Stimulated activated memory B cell treated with anti-CD40 and anti-IgM and Interleukin-4, amounts not matched to agents 10 μg/mL and 1 μg/mL and 100 μg/mL, for 72 hours (primary cell): ENCODE data around the gene MEP1A.
A peak's percentile ranks its signal among the peaks of the same experiment; 100 is the strongest.
"Not testable (repeated sequence)": the region's sequence is repeated elsewhere in the genome, so short reads cannot be mapped to it uniquely, and the experiment has no call there.

ENCODE experiments used
- ATAC-seq: fragments of 150-1000 bp; cut with Tn5 transposase; 2 replicates; pipeline ENCODE4 v1.10.0; 2021
- H3K27ac Mint-ChIP-seq: one replicate; pipeline ENCODE4 v1.8.0; 2022; ENCODE audit warnings: mild to moderate bottlenecking, mixed read lengths
- H3K27me3 Mint-ChIP-seq: one replicate; pipeline ENCODE4 v1.8.0; 2022; ENCODE audit warnings: mixed read lengths
- H3K36me3 Mint-ChIP-seq: one replicate; pipeline ENCODE4 v1.8.0; 2022; ENCODE audit warnings: mixed read lengths
- H3K4me1 Mint-ChIP-seq: one replicate; pipeline ENCODE4 v1.8.0; 2022; ENCODE audit warnings: mixed read lengths
- H3K4me3 Mint-ChIP-seq: one replicate; pipeline ENCODE4 v1.8.0; 2022; ENCODE audit warnings: mild to moderate bottlenecking, moderate library complexity, mixed read lengths
- H3K9me3 Mint-ChIP-seq: one replicate; pipeline ENCODE4 v1.8.0; 2022; ENCODE audit warnings: mixed read lengths

The MEP1A gene, protein sequence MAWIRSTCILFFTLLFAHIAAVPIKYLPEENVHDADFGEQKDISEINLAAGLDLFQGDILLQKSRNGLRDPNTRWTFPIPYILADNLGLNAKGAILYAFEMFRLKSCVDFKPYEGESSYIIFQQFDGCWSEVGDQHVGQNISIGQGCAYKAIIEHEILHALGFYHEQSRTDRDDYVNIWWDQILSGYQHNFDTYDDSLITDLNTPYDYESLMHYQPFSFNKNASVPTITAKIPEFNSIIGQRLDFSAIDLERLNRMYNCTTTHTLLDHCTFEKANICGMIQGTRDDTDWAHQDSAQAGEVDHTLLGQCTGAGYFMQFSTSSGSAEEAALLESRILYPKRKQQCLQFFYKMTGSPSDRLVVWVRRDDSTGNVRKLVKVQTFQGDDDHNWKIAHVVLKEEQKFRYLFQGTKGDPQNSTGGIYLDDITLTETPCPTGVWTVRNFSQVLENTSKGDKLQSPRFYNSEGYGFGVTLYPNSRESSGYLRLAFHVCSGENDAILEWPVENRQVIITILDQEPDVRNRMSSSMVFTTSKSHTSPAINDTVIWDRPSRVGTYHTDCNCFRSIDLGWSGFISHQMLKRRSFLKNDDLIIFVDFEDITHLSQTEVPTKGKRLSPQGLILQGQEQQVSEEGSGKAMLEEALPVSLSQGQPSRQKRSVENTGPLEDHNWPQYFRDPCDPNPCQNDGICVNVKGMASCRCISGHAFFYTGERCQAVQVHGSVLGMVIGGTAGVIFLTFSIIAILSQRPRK

DNA sequence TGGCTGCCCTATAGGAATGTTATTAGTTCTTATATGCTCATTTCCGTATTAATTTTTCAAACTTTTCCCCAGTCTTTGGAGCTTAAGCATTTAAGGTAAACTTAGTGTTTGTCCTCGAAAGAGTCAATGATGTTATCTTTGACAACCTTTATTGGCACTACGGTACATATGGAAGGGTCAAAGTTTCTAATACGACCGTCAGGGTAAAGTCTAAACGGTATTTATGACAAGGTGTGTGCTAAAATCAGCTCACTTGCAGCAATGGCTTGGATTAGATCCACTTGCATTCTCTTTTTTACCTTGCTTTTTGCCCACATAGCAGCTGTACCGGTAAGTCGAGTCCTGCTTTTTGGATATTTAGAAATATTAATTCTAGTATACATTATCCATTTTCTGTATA, at the start of gene MEP1A:
TSS of gene MEP1A (plus strand) at position 252 of the 400 bp plus-strand sequence. CDS start at position 262, 10 bp downstream.
- no peak within 1 kb of the TSS for H3K4me3 Mint-ChIP-seq
- peaks cover 9% of the 10 kb centered on the region for H3K27me3 Mint-ChIP-seq
- H3K36me3 Mint-ChIP-seq = no peaks in the 10 kb centered on the region
- H3K4me1 Mint-ChIP-seq = no peaks in the 10 kb centered on the region
- H3K27ac Mint-ChIP-seq = no peak within 1 kb of the TSS
- H3K9me3 Mint-ChIP-seq = peaks cover 3% of the 10 kb centered on the region
- ATAC-seq = no peak

- Mint-ChIP-seq H3K4me3 (no peak overlapping the region), H3K27ac (no peak overlapping the region), H3K27me3 (peaks cover 9% of the 10 kb centered on the region), H3K4me1 (no peaks in the 10 kb centered on the region), H3K36me3 (no peaks in the 10 kb centered on the region), H3K9me3 (peaks cover 4% of the 10 kb centered on the region)
- ATAC-seq = no peak
Measured at GRCh38 chr6:46743425-46744158, 49.6 kb upstream of the MEP1A start.

GRCh38 chr6:46744159-46744725, 48.9 kb upstream of the MEP1A start:
- H3K4me1 Mint-ChIP-seq, H3K27ac Mint-ChIP-seq, H3K9me3 Mint-ChIP-seq, H3K4me3 Mint-ChIP-seq, H3K27me3 Mint-ChIP-seq, H3K36me3 Mint-ChIP-seq, ATAC-seq: not testable (repeated sequence)

GRCh38 chr6:46745973-46746372, 47.2 kb upstream of the MEP1A start:
- Mint-ChIP-seq H3K27ac (no peak overlapping the region), H3K4me1 (no peaks in the 10 kb centered on the region), H3K36me3 (no peaks in the 10 kb centered on the region), H3K4me3 (no peak overlapping the region), H3K27me3 (peaks cover 9% of the 10 kb centered on the region), H3K9me3 (peaks cover 4% of the 10 kb centered on the region)
- no peak for ATAC-seq

GRCh38 chr6:46746696-46747095, 46.5 kb upstream of the MEP1A start, which contains the start of gene ANKRD66:
ANKRD66 (plus strand) TSS chr6:46746933; CDS start chr6:46751949, 5,016 bp downstream.
- ATAC-seq = no peak
- Mint-ChIP-seq H3K36me3 (no peaks in the 10 kb centered on the region), H3K9me3 (peaks cover 4% of the 10 kb centered on the region), H3K27ac (no peak within 1 kb of the TSS), H3K4me3 (no peak within 1 kb of the TSS), H3K4me1 (no peaks in the 10 kb centered on the region), H3K27me3 (peaks cover 9% of the 10 kb centered on the region)

GRCh38 chr6:46748940-46749503, 44.2 kb upstream of the MEP1A start:
- Mint-ChIP-seq H3K27ac (no peak overlapping the region), H3K36me3 (no peaks in the 10 kb centered on the region), H3K9me3 (peaks cover 4% of the 10 kb centered on the region), H3K4me3 (no peak overlapping the region), H3K4me1 (no peaks in the 10 kb centered on the region), H3K27me3 (peaks cover 9% of the 10 kb centered on the region)
- ATAC-seq = no peak

GRCh38 chr6:46749731-46750130, 43.5 kb upstream of the MEP1A start:
- ATAC-seq = no peak
- no peak overlapping the region for H3K27ac Mint-ChIP-seq

GRCh38 chr6:46751658-46752057, 41.5 kb upstream of the MEP1A start:
- H3K9me3 Mint-ChIP-seq = no peaks in the 10 kb centered on the region
- H3K27ac Mint-ChIP-seq = no peak overlapping the region
- ATAC-seq = no peak
- no peaks in the 10 kb centered on the region for H3K36me3 Mint-ChIP-seq
- no peak overlapping the region for H3K4me3 Mint-ChIP-seq
- no peaks in the 10 kb centered on the region for H3K4me1 Mint-ChIP-seq
- H3K27me3 Mint-ChIP-seq = no peaks in the 10 kb centered on the region

More at GRCh38 chr6:46749731-46750130, 43.5 kb upstream of the MEP1A start:
- peaks cover 4% of the 10 kb centered on the region for H3K9me3 Mint-ChIP-seq
- H3K4me1 Mint-ChIP-seq = no peaks in the 10 kb centered on the region
- H3K4me3 Mint-ChIP-seq = no peak overlapping the region
- H3K36me3 Mint-ChIP-seq = no peaks in the 10 kb centered on the region
- H3K27me3 Mint-ChIP-seq = peaks cover 9% of the 10 kb centered on the region

- Mint-ChIP-seq H3K27ac (no peak overlapping the region), H3K4me3 (no peak overlapping the region), H3K4me1 (no peaks in the 10 kb centered on the region), H3K9me3 (no peaks in the 10 kb centered on the region), H3K27me3 (no peaks in the 10 kb centered on the region), H3K36me3 (no peaks in the 10 kb centered on the region)
- no peak for ATAC-seq
Measured at GRCh38 chr6:46755865-46756264, 37.3 kb upstream of the MEP1A start.

DNA sequence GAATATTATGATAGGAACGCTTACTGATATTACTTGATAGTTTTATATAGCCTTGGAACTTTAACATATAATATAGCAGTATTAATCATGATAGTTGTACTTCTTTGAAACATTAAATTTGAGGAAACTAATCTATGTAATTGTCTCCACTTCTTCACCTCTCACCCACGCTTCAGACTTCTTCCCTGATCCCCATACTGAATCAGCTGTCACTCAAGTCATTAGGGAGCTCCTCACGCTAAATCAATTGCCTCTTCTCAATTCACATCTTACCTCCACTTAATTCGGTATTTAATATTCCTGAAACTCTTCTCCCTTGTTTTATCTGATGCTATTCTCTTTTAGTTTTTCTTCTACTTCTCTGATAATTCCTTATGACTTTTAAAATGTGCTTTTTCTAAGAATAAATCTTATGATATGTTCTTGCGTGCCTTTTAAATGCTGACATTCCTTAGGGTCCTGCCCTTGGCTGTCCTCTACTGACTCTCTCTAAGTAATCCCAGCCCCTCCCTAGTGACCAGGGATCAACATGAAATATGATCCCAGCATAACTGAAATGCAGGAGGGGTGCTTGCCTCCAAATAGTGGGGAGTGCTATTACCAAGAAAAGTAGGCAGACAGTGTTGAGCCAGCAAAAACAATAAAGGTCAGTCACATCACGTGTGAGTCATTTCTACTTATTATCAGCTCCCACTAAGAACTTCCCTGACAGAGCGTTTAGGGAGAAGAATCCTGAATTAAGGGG, 36.5 kb upstream of the MEP1A start:
- H3K4me3 Mint-ChIP-seq = no peak overlapping the region
- H3K9me3 Mint-ChIP-seq = no peaks in the 10 kb centered on the region
- H3K36me3 Mint-ChIP-seq = no peaks in the 10 kb centered on the region
- H3K27me3 Mint-ChIP-seq = no peaks in the 10 kb centered on the region
- H3K27ac Mint-ChIP-seq = no peak overlapping the region
- ATAC-seq = no peak
- H3K4me1 Mint-ChIP-seq = no peaks in the 10 kb centered on the region

DNA sequence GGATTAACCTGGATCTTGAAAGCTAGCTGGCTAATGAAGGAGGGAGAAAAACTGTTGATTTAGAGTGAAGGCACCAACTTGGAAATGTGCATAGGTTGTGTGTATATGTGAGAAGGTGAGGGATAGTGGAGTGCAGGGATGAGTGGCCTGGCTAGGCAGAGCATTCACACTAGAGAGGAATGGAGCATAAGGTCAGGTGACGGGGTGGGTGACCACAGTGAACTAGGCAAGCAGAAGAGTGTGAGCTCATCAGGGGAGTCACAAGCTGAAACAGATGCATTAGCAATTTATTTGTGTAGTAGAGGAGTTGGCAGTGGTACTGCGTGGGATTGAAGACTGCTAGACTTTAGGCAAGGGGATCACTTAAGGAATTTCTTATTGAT, 36.0 kb upstream of the MEP1A start:
- Mint-ChIP-seq H3K36me3 (no peaks in the 10 kb centered on the region), H3K4me3 (no peak overlapping the region), H3K27ac (no peak overlapping the region), H3K27me3 (no peaks in the 10 kb centered on the region), H3K9me3 (no peaks in the 10 kb centered on the region), H3K4me1 (no peaks in the 10 kb centered on the region)
- ATAC-seq = peak; percentile 52

DNA sequence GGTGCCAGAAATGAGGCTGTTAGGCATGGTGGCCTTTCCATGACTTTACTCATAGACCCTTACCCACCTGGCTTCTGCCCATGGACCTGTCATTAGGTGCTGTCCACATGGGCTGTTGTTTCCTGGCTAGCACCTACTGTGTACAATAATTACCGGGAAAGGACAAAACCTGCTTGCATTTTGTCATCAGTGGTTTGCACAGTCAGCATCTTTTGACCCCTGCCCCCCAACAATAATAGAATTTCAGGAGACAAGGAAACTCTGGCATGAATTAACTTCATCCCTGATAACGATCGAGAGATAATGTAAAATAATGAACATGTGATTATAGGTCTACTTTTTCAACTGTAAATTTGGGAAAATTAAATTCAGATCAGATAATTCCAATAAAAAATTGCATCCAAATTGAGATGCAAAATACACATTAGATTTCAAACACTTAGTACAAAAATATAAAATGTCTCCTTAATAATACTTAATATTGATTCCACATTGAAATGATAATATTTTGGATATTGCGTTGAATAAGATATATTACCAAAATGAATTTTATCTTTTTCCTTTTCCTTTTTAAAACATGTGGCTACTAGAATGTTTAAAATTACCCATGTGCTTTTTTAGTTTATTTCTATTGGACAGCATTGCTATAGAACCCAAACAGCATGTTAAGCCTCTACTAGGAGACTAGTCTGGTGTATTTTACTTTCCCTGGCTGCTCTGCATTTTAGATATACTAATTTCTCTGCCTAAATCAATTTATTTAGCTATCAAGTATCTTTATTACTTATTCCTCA, 34.0 kb upstream of the MEP1A start:
- H3K27ac Mint-ChIP-seq = no peak overlapping the region
- no peaks in the 10 kb centered on the region for H3K9me3 Mint-ChIP-seq
- no peak for ATAC-seq
- peaks cover 10% of the 10 kb centered on the region for H3K27me3 Mint-ChIP-seq
- H3K36me3 Mint-ChIP-seq = no peaks in the 10 kb centered on the region
- H3K4me3 Mint-ChIP-seq = no peak overlapping the region
- no peaks in the 10 kb centered on the region for H3K4me1 Mint-ChIP-seq

GRCh38 chr6:46760925-46761324, 32.3 kb upstream of the MEP1A start:
- Mint-ChIP-seq H3K4me3 (no peak overlapping the region), H3K9me3 (no peaks in the 10 kb centered on the region), H3K27me3 (peaks cover 24% of the 10 kb centered on the region), H3K4me1 (no peaks in the 10 kb centered on the region), H3K36me3 (no peaks in the 10 kb centered on the region), H3K27ac (no peak overlapping the region)
- no peak for ATAC-seq

GRCh38 chr6:46763466-46763865, 29.7 kb upstream of the MEP1A start:
- Mint-ChIP-seq H3K36me3 (no peaks in the 10 kb centered on the region), H3K4me1 (no peaks in the 10 kb centered on the region), H3K4me3 (no peak overlapping the region), H3K27me3 (peaks cover 24% of the 10 kb centered on the region), H3K27ac (no peak overlapping the region), H3K9me3 (no peaks in the 10 kb centered on the region)
- ATAC-seq = no peak
